HepG2 (cell line): ENCODE measurements around the gene TCOF1. TPM values are rescaled to one million over a fixed set of nuclear protein-coding genes. Genes with fewer than 3 reads are reported as not detected.

Source experiments
- ARNT2 ChIP-seq: sonication (generic); formaldehyde crosslinking; IDR thresholded peaks from 2 replicates; pipeline ENCODE4 v1.8.0; 2022; ENCODE audit warnings: mild to moderate bottlenecking, low read depth, missing genetic modification reagents, moderate library complexity
- GLI4 ChIP-seq: sonication (generic); formaldehyde crosslinking; IDR thresholded peaks from 2 replicates; pipeline ENCODE4 v1.5.1; 2020; ENCODE audit warnings: missing genetic modification reagents, mild to moderate bottlenecking, moderate library complexity, borderline replicate concordance
- HOXD1 ChIP-seq: sonication (generic); formaldehyde crosslinking; IDR thresholded peaks from 2 replicates; pipeline ENCODE4 v1.5.0; 2020; ENCODE audit warnings: missing genetic modification reagents
- JDP2 ChIP-seq: sonication (generic); formaldehyde crosslinking; IDR thresholded peaks from 2 replicates; pipeline ENCODE4 v1.8.1; 2022; ENCODE audit warnings: missing genetic modification reagents, borderline replicate concordance
- MXI1 ChIP-seq: IDR thresholded peaks from 3 replicates; pipeline ENCODE4 v1.6.1; 2012; ENCODE audit warnings: low read depth, low read length, inconsistent platforms, borderline replicate concordance
- PHF20 ChIP-seq: sonication (generic); formaldehyde crosslinking; IDR thresholded peaks from 2 replicates; pipeline ENCODE4 v1.5.0; 2020; ENCODE audit warnings: mild to moderate bottlenecking, missing genetic modification reagents
- PITX1 ChIP-seq: sonication (generic); formaldehyde crosslinking; IDR thresholded peaks from 2 replicates; pipeline ENCODE4 v1.5.1; 2020; ENCODE audit warnings: mild to moderate bottlenecking, missing genetic modification reagents
- RFX1 ChIP-seq: fragments of 450-650 bp; IDR thresholded peaks from 2 replicates; pipeline ENCODE4 v1.6.1; 2017
- RORA ChIP-seq: sonication (generic); formaldehyde crosslinking; IDR thresholded peaks from 2 replicates; pipeline ENCODE4 v1.5.0; 2020; ENCODE audit warnings: mild to moderate bottlenecking, missing genetic modification reagents, moderate library complexity
- THAP11 ChIP-seq: IDR thresholded peaks from 2 replicates; pipeline ENCODE4 v1.6.1; 2016; ENCODE audit warnings: missing biosample characterization, missing genetic modification reagents
- YEATS4 ChIP-seq: sonication (generic); formaldehyde crosslinking; IDR thresholded peaks from 2 replicates; pipeline ENCODE4 v1.4.0; 2020; ENCODE audit warnings: missing genetic modification reagents, borderline replicate concordance
- ZFP36 ChIP-seq: fragments of 150-350 bp; IDR thresholded peaks from 2 replicates; pipeline ENCODE4 v1.6.1; 2018; ENCODE audit warnings: borderline replicate concordance, low read length, low read depth; ENCODE audit not compliant: partially characterized antibody
- ZNF136 ChIP-seq: sonication (generic); formaldehyde crosslinking; IDR thresholded peaks from 2 replicates; pipeline ENCODE4 v1.8.1; 2022; ENCODE audit warnings: low read depth, mild to moderate bottlenecking, moderate library complexity, missing genetic modification reagents
- ZNF776 ChIP-seq: sonication (generic); formaldehyde crosslinking; IDR thresholded peaks from 2 replicates; pipeline ENCODE4 v1.4.0; 2020; ENCODE audit warnings: mild to moderate bottlenecking, missing genetic modification reagents
- ZNF816 ChIP-seq: sonication (generic); formaldehyde crosslinking; IDR thresholded peaks from 2 replicates; pipeline ENCODE4 v1.8.0; 2022; ENCODE audit warnings: missing genetic modification reagents, mild to moderate bottlenecking, borderline replicate concordance
- ZNF850 ChIP-seq: sonication (generic); formaldehyde crosslinking; conservative IDR thresholded peaks from 2 replicates; pipeline ENCODE4 v1.9.0; 2021; ENCODE audit warnings: mild to moderate bottlenecking, missing genetic modification reagents
- polyA plus RNA-seq, 8 experiments: library from polyadenylated mRNA; depleted of rRNA in 3 of 8; stranded (reverse) in 7 of 8; unstranded in 1 of 8; fragments of >200 nt; fragmentation: Illumina TruSeq in 4 of 8; extraction: Trizol in 4 of 8; gene quantifications; 2 replicates each; pipeline versions ENCODE4 v1.2.1 to v1.2.3, GENCODE V29; 2011 to 2016; ENCODE audit warnings: low read depth in 4 of 8, missing spikeins in 1 of 8, mixed read lengths in 1 of 8; ENCODE audit not compliant: insufficient read depth in 1 of 8
- total RNA-seq, 5 experiments: library from RNA; depleted of rRNA; stranded (reverse); fragments of >200 nt; fragmentation: Illumina TruSeq; extraction: Trizol; gene quantifications; 2 replicates each; pipeline ENCODE4 v1.2.3, GENCODE V29; 2016; ENCODE audit warnings: low read depth in 1 of 5
- TF ChIP-seq, protein P1 (sequence below): sonication (generic); formaldehyde crosslinking; IDR thresholded peaks from 2 replicates; pipeline ENCODE4 v1.4.0; 2020; ENCODE audit warnings: missing genetic modification reagents
- TF ChIP-seq, protein P2 (sequence below): sonication (generic); formaldehyde crosslinking; IDR thresholded peaks from 2 replicates; pipeline ENCODE4 v1.5.0; 2020; ENCODE audit warnings: mild to moderate bottlenecking, missing genetic modification reagents, borderline replicate concordance
- TF ChIP-seq, protein P3 (sequence below): sonication (generic); formaldehyde crosslinking; IDR thresholded peaks from 2 replicates; pipeline ENCODE4 v1.4.0; 2020; ENCODE audit warnings: missing genetic modification reagents
- TF ChIP-seq, protein P4 (sequence below): sonication (generic); formaldehyde crosslinking; conservative IDR thresholded peaks from 2 replicates; pipeline ENCODE4 v1.8.0; 2022; ENCODE audit warnings: missing genetic modification reagents

TCOF1 gene
- total and polyA plus RNA-seq, 2 of the 13 experiments (the other 11 are each of a cell fraction or from before 2014, with no cell fraction given) = 10.1 to 41.6 TPM

DNA sequence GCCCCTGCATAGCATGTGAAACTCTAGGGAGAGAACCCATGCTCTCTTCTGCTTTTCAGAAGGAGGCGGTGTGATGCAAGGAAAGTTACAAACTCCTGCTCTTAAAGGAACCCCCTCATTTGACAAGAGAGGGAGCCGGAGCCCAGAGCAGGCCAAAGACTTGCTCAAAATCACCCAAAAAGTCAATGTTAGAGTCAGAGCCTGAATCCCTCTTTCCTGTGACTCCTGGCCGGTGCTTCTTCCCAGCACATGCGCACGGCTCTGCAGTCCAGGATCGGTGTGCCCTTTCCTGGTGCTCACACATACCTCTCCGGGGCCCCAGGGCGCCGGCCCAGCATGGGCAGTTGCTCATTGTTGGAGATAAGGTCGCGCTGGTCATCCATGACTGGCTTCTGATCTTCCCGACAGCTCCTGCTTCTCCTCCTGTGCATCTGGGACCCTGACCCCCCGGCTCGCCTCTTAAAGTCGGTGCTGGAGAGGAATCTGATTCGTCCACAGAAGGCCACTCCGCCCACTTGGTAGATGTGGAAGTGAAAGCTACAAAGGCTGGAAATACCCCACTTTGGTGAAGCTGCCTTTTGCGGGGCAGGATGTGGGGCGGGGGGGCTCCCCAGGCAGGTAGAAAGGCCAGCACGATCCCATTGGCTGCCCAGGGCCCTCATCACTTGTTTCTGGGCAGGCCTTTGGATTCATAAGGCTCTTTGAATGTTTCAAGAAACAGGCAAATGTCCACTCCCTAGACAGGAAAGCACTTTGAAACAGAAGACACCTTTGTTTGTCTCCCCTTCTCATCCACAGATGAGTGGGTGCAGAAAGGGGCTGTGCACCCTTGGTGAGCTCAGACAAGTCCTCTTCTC, 55.0 kb downstream of the TCOF1 start, which contains the start of gene CD74 (continued):
- TF ChIP-seq, protein P1, sequence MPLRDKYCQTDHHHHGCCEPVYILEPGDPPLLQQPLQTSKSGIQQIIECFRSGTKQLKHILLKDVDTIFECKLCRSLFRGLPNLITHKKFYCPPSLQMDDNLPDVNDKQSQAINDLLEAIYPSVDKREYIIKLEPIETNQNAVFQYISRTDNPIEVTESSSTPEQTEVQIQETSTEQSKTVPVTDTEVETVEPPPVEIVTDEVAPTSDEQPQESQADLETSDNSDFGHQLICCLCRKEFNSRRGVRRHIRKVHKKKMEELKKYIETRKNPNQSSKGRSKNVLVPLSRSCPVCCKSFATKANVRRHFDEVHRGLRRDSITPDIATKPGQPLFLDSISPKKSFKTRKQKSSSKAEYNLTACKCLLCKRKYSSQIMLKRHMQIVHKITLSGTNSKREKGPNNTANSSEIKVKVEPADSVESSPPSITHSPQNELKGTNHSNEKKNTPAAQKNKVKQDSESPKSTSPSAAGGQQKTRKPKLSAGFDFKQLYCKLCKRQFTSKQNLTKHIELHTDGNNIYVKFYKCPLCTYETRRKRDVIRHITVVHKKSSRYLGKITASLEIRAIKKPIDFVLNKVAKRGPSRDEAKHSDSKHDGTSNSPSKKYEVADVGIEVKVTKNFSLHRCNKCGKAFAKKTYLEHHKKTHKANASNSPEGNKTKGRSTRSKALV (CRISPR knock-in tag) = no peak; the same call in 1 of the 2 replicates
- TF ChIP-seq ZNF816 (no peak), MXI1 (no peak), JDP2 (CRISPR knock-in tag) (no peak), ZNF136 (CRISPR knock-in tag) (no peak), HOXD1 (CRISPR knock-in tag) (no peak), PITX1 (CRISPR knock-in tag) (peak; percentile 38; the same call in 1 of the 2 replicates), ZNF776 (CRISPR knock-in tag) (no peak), RFX1 (no peak), THAP11 (CRISPR knock-in tag) (0 out of 2 replicates have a peak, but pooled peaks have one; percentile 36), YEATS4 (CRISPR knock-in tag) (peak; percentile 53), ARNT2 (0 out of 2 replicates have a peak, but pooled peaks have one; percentile 22), ZFP36 (no peak), PHF20 (CRISPR knock-in tag) (0 out of 2 replicates have a peak, but pooled peaks have one; percentile 41), RORA (CRISPR knock-in tag) (no peak), ZNF850 (CRISPR knock-in tag) (no peak), GLI4 (no peak)
- TF ChIP-seq, protein P2, sequence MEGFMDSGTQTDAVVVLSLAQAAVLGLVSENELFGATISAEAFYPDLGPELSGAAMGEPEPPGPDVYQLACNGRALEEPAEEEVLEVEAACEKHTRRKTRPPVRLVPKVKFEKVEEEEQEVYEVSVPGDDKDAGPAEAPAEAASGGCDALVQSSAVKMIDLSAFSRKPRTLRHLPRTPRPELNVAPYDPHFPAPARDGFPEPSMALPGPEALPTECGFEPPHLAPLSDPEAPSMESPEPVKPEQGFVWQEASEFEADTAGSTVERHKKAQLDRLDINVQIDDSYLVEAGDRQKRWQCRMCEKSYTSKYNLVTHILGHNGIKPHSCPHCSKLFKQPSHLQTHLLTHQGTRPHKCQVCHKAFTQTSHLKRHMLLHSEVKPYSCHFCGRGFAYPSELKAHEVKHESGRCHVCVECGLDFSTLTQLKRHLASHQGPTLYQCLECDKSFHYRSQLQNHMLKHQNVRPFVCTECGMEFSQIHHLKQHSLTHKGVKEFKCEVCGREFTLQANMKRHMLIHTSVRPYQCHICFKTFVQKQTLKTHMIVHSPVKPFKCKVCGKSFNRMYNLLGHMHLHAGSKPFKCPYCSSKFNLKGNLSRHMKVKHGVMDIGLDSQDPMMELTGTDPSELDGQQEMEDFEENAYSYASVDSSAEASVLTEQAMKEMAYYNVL (CRISPR knock-in tag) = no peak
- TF ChIP-seq, protein P3, sequence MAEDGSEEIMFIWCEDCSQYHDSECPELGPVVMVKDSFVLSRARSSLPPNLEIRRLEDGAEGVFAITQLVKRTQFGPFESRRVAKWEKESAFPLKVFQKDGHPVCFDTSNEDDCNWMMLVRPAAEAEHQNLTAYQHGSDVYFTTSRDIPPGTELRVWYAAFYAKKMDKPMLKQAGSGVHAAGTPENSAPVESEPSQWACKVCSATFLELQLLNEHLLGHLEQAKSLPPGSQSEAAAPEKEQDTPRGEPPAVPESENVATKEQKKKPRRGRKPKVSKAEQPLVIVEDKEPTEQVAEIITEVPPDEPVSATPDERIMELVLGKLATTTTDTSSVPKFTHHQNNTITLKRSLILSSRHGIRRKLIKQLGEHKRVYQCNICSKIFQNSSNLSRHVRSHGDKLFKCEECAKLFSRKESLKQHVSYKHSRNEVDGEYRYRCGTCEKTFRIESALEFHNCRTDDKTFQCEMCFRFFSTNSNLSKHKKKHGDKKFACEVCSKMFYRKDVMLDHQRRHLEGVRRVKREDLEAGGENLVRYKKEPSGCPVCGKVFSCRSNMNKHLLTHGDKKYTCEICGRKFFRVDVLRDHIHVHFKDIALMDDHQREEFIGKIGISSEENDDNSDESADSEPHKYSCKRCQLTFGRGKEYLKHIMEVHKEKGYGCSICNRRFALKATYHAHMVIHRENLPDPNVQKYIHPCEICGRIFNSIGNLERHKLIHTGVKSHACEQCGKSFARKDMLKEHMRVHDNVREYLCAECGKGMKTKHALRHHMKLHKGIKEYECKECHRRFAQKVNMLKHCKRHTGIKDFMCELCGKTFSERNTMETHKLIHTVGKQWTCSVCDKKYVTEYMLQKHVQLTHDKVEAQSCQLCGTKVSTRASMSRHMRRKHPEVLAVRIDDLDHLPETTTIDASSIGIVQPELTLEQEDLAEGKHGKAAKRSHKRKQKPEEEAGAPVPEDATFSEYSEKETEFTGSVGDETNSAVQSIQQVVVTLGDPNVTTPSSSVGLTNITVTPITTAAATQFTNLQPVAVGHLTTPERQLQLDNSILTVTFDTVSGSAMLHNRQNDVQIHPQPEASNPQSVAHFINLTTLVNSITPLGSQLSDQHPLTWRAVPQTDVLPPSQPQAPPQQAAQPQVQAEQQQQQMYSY (CRISPR knock-in tag) = peak; percentile 93
- TF ChIP-seq, protein P4, sequence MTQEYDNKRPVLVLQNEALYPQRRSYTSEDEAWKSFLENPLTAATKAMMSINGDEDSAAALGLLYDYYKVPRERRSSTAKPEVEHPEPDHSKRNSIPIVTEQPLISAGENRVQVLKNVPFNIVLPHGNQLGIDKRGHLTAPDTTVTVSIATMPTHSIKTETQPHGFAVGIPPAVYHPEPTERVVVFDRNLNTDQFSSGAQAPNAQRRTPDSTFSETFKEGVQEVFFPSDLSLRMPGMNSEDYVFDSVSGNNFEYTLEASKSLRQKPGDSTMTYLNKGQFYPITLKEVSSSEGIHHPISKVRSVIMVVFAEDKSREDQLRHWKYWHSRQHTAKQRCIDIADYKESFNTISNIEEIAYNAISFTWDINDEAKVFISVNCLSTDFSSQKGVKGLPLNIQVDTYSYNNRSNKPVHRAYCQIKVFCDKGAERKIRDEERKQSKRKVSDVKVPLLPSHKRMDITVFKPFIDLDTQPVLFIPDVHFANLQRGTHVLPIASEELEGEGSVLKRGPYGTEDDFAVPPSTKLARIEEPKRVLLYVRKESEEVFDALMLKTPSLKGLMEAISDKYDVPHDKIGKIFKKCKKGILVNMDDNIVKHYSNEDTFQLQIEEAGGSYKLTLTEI = no peak
